ENCODE results near the gene SMPD1.

SMPD1 gene

DNA sequence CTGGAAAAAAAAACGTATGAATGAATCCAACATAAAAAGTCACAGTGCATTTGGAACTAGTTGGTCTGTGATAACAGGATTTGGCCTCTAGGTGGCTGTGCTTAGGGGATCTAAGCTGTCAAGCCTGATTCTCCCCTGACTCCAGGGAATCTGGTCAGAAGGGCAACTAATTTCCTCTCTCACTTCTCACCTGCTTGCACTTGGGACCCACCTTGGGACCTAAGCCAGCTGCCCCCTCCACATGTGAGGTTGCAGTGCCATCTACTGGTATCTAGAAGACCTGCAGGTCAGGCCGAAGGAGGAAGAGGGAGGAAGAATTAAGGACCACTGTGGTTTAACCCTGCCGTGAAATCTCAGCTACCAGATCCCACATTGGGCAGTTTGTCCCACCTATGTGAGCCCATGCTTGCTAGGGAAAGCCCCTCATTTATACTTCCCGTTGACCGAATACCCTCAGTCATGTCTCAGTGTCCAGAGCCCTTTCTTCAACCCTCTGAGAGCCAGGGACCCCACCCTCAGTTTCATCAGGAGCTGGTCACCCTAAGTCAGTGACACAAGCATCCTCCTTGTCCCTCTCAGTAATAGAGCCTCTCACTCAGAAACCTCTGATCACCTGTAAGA lies 36.8 kb upstream of the SMPD1 start:
- DNase-seq (ENCODE audit: extremely low spot score): peak; percentile 68
- TF ChIP-seq FOXA1 (IDR thresholded peaks at IDR 0.05): no peak
- no peak for TF ChIP-seq FOXM1 (IDR thresholded peaks at IDR 0.05; ENCODE audit: borderline replicate concordance)
- no peak for TF ChIP-seq BHLHE40 (IDR thresholded peaks at IDR 0.05; ENCODE audit: borderline replicate concordance)
- no peak for TF ChIP-seq SUZ12 (IDR thresholded peaks at IDR 0.05)
- TF ChIP-seq CTBP1 (IDR thresholded peaks at IDR 0.05; ENCODE audit: borderline replicate concordance): no peak
- no peak for TF ChIP-seq PKNOX1 (IDR thresholded peaks at IDR 0.05)
- no peak for TF ChIP-seq TARDBP (IDR thresholded peaks at IDR 0.05)
- TF ChIP-seq ZNF384 (IDR thresholded peaks at IDR 0.05): no peak
- TF ChIP-seq FOXK2 (IDR thresholded peaks at IDR 0.05): no peak
- no peak for TF ChIP-seq ELF4 (IDR thresholded peaks at IDR 0.05)
- TF ChIP-seq L3MBTL2 (conservative IDR thresholded peaks at IDR 0.05): no peak
- CTCF ChIA-PET: interaction anchor here (0.7 to 2.0 kb wide), 12 partner anchors 8 to 331 kb away, joined by 3 to 22 read pairs (median 4); no protein-coding TSS in a partner anchor
- POLR2A ChIA-PET: no interaction called here

DNA sequence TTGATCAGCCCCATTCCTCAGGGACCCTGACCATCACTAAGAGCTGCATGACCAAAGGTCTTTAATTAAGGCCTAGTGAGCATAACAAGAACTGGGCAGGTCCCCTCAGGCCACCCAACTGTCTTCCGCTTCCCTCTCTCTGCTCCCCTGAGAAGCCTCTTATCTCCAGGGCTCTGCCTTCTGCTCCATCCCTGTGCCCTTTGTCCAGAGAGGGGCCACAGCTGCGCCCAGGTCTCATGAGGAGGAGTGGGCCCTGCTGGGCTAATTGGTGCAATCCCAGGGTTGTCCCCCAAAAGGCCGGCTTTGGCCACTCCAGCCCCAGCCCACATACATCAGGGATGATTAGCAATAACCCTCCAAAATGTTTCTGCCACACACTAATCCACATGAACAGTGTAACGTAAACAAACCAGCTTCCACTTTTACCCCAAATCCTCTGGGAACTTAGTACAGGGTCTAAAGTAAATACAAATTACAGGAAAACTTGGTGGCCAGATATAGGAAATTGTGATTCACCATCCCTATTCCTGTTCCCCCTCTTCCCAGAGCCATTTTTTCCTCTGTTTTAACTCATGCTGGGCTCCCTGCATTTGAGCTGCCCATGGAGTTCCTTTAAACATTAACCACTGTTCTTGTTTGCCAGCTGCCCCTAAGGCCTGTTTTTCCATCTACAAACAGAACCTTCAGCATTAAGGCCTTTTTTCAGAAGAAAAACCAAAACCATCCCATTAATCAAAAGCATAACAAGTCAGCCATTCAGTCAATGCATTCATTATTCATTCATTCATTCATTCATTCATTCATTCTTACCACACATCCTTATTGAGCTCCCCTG lies 35.4 kb upstream of the SMPD1 start:
- DNase-seq (ENCODE audit: extremely low spot score): no peak
- TF ChIP-seq NFRKB (IDR thresholded peaks at IDR 0.05): no peak
- TF ChIP-seq HDGF (IDR thresholded peaks at IDR 0.05; ENCODE audit: borderline replicate concordance): no peak
- no peak for TF ChIP-seq FOXM1 (IDR thresholded peaks at IDR 0.05; ENCODE audit: borderline replicate concordance)
- TF ChIP-seq ARNT (IDR thresholded peaks at IDR 0.05): no peak
- no peak for TF ChIP-seq L3MBTL2 (conservative IDR thresholded peaks at IDR 0.05)
- TF ChIP-seq SP1 (IDR thresholded peaks at IDR 0.05): no peak
- no peak for TF ChIP-seq BHLHE40 (IDR thresholded peaks at IDR 0.05; ENCODE audit: borderline replicate concordance)
- TF ChIP-seq PKNOX1 (IDR thresholded peaks at IDR 0.05): no peak
- no peak for TF ChIP-seq LEF1 (IDR thresholded peaks at IDR 0.05; ENCODE audit: borderline replicate concordance)
- no peak for TF ChIP-seq ZNF384 (IDR thresholded peaks at IDR 0.05)
- TF ChIP-seq FOXA1 (IDR thresholded peaks at IDR 0.05): no peak
- no peak for TF ChIP-seq CTBP1 (IDR thresholded peaks at IDR 0.05; ENCODE audit: borderline replicate concordance)
- TF ChIP-seq ELF4 (IDR thresholded peaks at IDR 0.05): no peak
- no peak for TF ChIP-seq TARDBP (IDR thresholded peaks at IDR 0.05)
- no peak for TF ChIP-seq SUZ12 (IDR thresholded peaks at IDR 0.05)
- no peak for TF ChIP-seq FOXK2 (IDR thresholded peaks at IDR 0.05)
- ChIA-PET CTCF (interaction anchor here (0.5 to 2.0 kb wide), 5 partner anchors 8 to 329 kb away, joined by 4 to 22 read pairs (median 6); no protein-coding TSS in a partner anchor), POLR2A (interaction anchor here (0.7 kb wide), 1 partner anchor 1052 kb away, joined by 3 read pairs; no protein-coding TSS in a partner anchor)

- TF ChIP-seq NFRKB (IDR thresholded peaks at IDR 0.05): no peak
- no peak for TF ChIP-seq HDGF (IDR thresholded peaks at IDR 0.05; ENCODE audit: borderline replicate concordance)
- ChIA-PET CTCF (interaction anchor here (0.6 to 0.7 kb wide), 2 partner anchors 70 to 800 kb away, joined by 3 to 12 read pairs; no protein-coding TSS in a partner anchor), POLR2A (no interaction called here)
- DNase-seq (ENCODE audit: extremely low spot score): no peak
Observed at GRCh38 chr11:6356503-6357055, 33.7 kb upstream of the SMPD1 start.

- ChIA-PET CTCF (interaction anchor here (0.6 to 0.7 kb wide), 2 partner anchors 20 to 800 kb away, joined by 3 to 5 read pairs; no protein-coding TSS in a partner anchor), POLR2A (no interaction called here)
- no peak for TF ChIP-seq HDGF (IDR thresholded peaks at IDR 0.05; ENCODE audit: borderline replicate concordance)
- no peak for TF ChIP-seq ZNF384 (IDR thresholded peaks at IDR 0.05)
- no peak for TF ChIP-seq FOXK2 (IDR thresholded peaks at IDR 0.05)
- TF ChIP-seq ARNT (IDR thresholded peaks at IDR 0.05): no peak
- TF ChIP-seq ELF4 (IDR thresholded peaks at IDR 0.05): no peak
- TF ChIP-seq FOXM1 (IDR thresholded peaks at IDR 0.05; ENCODE audit: borderline replicate concordance): no peak
- TF ChIP-seq PKNOX1 (IDR thresholded peaks at IDR 0.05): no peak
- no peak for DNase-seq (ENCODE audit: extremely low spot score)
Observed at GRCh38 chr11:6357222-6357621, 33.1 kb upstream of the SMPD1 start.

DNA sequence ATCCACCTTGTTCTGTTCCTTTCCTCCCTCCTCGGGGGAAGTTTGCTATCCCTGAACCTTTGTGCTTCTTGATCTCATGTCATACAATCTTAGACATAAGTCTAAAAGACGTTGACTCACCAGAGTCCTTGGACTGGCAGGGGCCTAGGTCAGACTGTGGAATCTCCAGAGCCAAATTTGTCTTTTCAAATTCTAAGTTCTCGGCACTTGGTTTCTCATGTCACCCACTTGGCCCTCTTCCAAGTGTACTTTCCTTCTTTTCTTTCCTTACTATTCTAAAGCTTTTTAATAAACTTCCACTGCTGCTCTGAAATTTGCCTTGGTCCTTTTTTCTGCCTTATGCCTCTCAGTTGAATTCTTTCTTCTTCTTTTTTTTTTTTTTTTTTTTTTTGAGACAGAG lies 30.1 kb upstream of the SMPD1 start:
- CTCF ChIA-PET: interaction anchor here (0.7 kb wide), 1 partner anchor 8 kb away, joined by 3 read pairs; no protein-coding TSS in a partner anchor
- POLR2A ChIA-PET: no interaction called here
- no peak for TF ChIP-seq CTBP1 (IDR thresholded peaks at IDR 0.05; ENCODE audit: borderline replicate concordance)
- no peak for TF ChIP-seq FOXM1 (IDR thresholded peaks at IDR 0.05; ENCODE audit: borderline replicate concordance)
- no peak for TF ChIP-seq FOXK2 (IDR thresholded peaks at IDR 0.05)
- TF ChIP-seq SUZ12 (IDR thresholded peaks at IDR 0.05): no peak
- TF ChIP-seq NFRKB (IDR thresholded peaks at IDR 0.05): no peak
- DNase-seq (ENCODE audit: extremely low spot score): no peak

Measured in HEK293T (cell line).